Measurements from ENCODE around the gene SKIC8.

GRCh38 chr15:78315686-78316282 lies 16.4 kb upstream of the SKIC8 start:
- TF ChIP-seq CTCF (IDR thresholded peaks at IDR 0.05; ENCODE audit: low read length) (no peak), EZH2 (optimal IDR thresholded peaks at IDR 0.05; ENCODE audit: low read depth, low read length) (no peak)

Data from MM.1S (cell line).